K562 (cell line): ENCODE measurements around the gene RETREG2. TPM values are rescaled to one million over a fixed set of nuclear protein-coding genes. Genes with fewer than 3 reads are reported as not detected.

Experiments
- ATF6 ChIP-seq: sonication (generic); formaldehyde crosslinking; IDR thresholded peaks from 2 replicates; pipeline ENCODE4 v1.4.0; 2020; ENCODE audit warnings: mild to moderate bottlenecking, missing genetic modification reagents
- CREM ChIP-seq: IDR thresholded peaks from 2 replicates; pipeline ENCODE4 v1.6.1; 2014; ENCODE audit warnings: antibody characterized with exemption, low read depth
- IRF1 ChIP-seq: sonication (generic); formaldehyde crosslinking; IDR thresholded peaks from 2 replicates; pipeline ENCODE4 v1.8.0; 2022; ENCODE audit warnings: missing genetic modification reagents, mild to moderate bottlenecking, borderline replicate concordance
- MECOM ChIP-seq: fragments of 250-450 bp; sonication (Bioruptor Pico); IDR thresholded peaks from 2 replicates; pipeline ENCODE4 v1.8.0; 2022; ENCODE audit warnings: inconsistent platforms
- MXI1 ChIP-seq: IDR thresholded peaks from 2 replicates; pipeline ENCODE4 v1.6.1; 2011; ENCODE audit warnings: low read depth, mild to moderate bottlenecking, improper control_type of control experiment, low read length
- NCOR1 ChIP-seq: fragments of 450-650 bp; IDR thresholded peaks from 2 replicates; pipeline ENCODE4 v1.6.1; 2016; ENCODE audit warnings: mild to moderate bottlenecking, moderate library complexity
- NRF1 ChIP-seq, 2 experiments: fragments of 450-650 bp; IDR thresholded peaks in 1 of 2; conservative IDR thresholded peaks in 1 of 2; 2 replicates each; pipeline ENCODE4 v1.6.1; 2014; ENCODE audit warnings: mild to moderate bottlenecking in 2 of 2
- SIN3A ChIP-seq, 2 experiments: fragments of 150-350 bp in 1 of 2; IDR thresholded peaks; 2 replicates each; pipeline ENCODE4 v1.6.1; 2011 to 2016; ENCODE audit warnings: borderline replicate concordance in 2 of 2, low read depth in 2 of 2, low read length in 2 of 2, mild to moderate bottlenecking in 2 of 2, moderate library complexity in 2 of 2; ENCODE audit not compliant: control insufficient read depth in 1 of 2
- TFAP4 ChIP-seq: sonication (generic); formaldehyde crosslinking; IDR thresholded peaks from 2 replicates; pipeline ENCODE4 v1.8.0; 2022; ENCODE audit warnings: missing genetic modification reagents, mild to moderate bottlenecking, moderate library complexity, borderline replicate concordance
- THAP7 ChIP-seq: fragments of 250-450 bp; sonication (Bioruptor Pico); IDR thresholded peaks from 2 replicates; pipeline ENCODE4 v1.5.0; 2021
- ZBTB33 ChIP-seq: sonication (generic); formaldehyde crosslinking; IDR thresholded peaks from 2 replicates; pipeline ENCODE4 v1.8.1; 2023; ENCODE audit warnings: mild to moderate bottlenecking, missing genetic modification reagents
- polyA plus RNA-seq, 8 experiments: library from polyadenylated mRNA; depleted of rRNA in 4 of 8; stranded (reverse) in 5 of 8; unstranded in 3 of 8; fragments of >200 nt; fragmentation: Nextera tagmentation in 2 of 8; fragmentation: Illumina TruSeq in 1 of 8; extraction: Ambion mirVana in 2 of 8; extraction: Trizol in 1 of 8; gene quantifications; 2 replicates each; pipeline versions ENCODE4 v1.2.1 to v1.2.3, GENCODE V29; 2011 to 2014; ENCODE audit warnings: inconsistent platforms in 1 of 8, missing spikeins in 1 of 8
- total RNA-seq, 7 experiments: library from RNA; depleted of rRNA in 6 of 7; stranded (reverse); fragments of >200 nt in 6 of 7; fragmentation: Illumina TruSeq in 2 of 7; extraction: Trizol in 2 of 7; gene quantifications; 2 replicates each; pipeline versions ENCODE4 v1.2.1 to v1.2.3, GENCODE V29; 2011 to 2021; ENCODE audit warnings: low replicate concordance in 1 of 7

The RETREG2 gene
- total and polyA plus RNA-seq, 9 of the 15 experiments (the other 6 are each of a cell fraction or from before 2014, with no cell fraction given): 4.9 to 40.1 (median 19.2) TPM

GRCh38 chr2:219218732-219219701 is 40.9 kb downstream of the RETREG2 start, which contains the start of gene ABCB6 (continued):
- TF ChIP-seq TFAP4 (CRISPR knock-in tag) (peak; percentile 44), CREM (peak; percentile 38), NCOR1 (no peak), THAP7 (CRISPR knock-in tag) (peak; percentile 84), SIN3A (IDR thresholded peaks at IDR 0.05; ENCODE audit: borderline replicate concordance in 2 of 2, control insufficient read depth in 1 of 2, low read depth in 2 of 2, low read length in 2 of 2) (peak in 1 of 2 experiments; percentile 6; a peak in 1 of 4 replicates), ZBTB33 (CRISPR knock-in tag) (peak; percentile 66), MXI1 (0 out of 2 replicates have a peak, but pooled peaks have one; percentile 16), ATF6 (CRISPR knock-in tag) (0 out of 2 replicates have a peak, but pooled peaks have one; percentile 83), MECOM (no peak), IRF1 (CRISPR knock-in tag) (no peak), NRF1 (conservative IDR thresholded peaks at IDR 0.05 in 1 of 2, IDR thresholded peaks at IDR 0.05 in 1 of 2) (peak; percentile 64 to 69)
- TF ChIP-seq, all 486 proteins: peak for 97
